ENCODE data around the gene BRINP2.

DNA sequence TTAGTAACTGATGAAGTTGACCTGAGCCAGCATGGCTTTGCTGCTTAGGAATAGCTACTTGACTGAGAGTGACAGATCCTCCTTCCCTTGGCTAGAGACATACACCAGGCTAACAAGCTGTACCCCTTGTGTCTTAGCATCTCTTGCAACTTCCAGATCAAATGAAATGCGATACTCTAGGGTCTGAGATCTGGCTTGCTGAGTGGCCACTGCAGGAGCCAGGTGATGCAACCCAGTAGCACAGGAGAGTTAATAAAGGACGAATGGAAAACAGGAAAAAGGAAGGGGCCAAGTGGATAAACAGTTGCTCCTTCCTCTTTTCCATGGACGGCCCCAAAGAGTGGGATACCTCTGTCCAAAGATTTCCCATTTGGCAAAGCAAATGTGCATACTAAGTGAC, 44.5 kb upstream of the BRINP2 start:
- TF ChIP-seq, protein P1, sequence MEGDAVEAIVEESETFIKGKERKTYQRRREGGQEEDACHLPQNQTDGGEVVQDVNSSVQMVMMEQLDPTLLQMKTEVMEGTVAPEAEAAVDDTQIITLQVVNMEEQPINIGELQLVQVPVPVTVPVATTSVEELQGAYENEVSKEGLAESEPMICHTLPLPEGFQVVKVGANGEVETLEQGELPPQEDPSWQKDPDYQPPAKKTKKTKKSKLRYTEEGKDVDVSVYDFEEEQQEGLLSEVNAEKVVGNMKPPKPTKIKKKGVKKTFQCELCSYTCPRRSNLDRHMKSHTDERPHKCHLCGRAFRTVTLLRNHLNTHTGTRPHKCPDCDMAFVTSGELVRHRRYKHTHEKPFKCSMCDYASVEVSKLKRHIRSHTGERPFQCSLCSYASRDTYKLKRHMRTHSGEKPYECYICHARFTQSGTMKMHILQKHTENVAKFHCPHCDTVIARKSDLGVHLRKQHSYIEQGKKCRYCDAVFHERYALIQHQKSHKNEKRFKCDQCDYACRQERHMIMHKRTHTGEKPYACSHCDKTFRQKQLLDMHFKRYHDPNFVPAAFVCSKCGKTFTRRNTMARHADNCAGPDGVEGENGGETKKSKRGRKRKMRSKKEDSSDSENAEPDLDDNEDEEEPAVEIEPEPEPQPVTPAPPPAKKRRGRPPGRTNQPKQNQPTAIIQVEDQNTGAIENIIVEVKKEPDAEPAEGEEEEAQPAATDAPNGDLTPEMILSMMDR (IDR thresholded peaks at IDR 0.05; ENCODE audit: low read depth, low read length, missing input control): no peak
- TF ChIP-seq YY1 (IDR thresholded peaks at IDR 0.05) (no peak), FOXA1 (IDR thresholded peaks at IDR 0.05) (no peak), RAD21 (IDR thresholded peaks at IDR 0.05) (no peak), HNF4G (IDR thresholded peaks at IDR 0.05) (no peak), SP1 (IDR thresholded peaks at IDR 0.05) (no peak), FOXA2 (IDR thresholded peaks at IDR 0.05) (no peak)
- TF ChIP-seq, protein P2, sequence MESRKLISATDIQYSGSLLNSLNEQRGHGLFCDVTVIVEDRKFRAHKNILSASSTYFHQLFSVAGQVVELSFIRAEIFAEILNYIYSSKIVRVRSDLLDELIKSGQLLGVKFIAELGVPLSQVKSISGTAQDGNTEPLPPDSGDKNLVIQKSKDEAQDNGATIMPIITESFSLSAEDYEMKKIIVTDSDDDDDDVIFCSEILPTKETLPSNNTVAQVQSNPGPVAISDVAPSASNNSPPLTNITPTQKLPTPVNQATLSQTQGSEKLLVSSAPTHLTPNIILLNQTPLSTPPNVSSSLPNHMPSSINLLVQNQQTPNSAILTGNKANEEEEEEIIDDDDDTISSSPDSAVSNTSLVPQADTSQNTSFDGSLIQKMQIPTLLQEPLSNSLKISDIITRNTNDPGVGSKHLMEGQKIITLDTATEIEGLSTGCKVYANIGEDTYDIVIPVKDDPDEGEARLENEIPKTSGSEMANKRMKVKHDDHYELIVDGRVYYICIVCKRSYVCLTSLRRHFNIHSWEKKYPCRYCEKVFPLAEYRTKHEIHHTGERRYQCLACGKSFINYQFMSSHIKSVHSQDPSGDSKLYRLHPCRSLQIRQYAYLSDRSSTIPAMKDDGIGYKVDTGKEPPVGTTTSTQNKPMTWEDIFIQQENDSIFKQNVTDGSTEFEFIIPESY (IDR thresholded peaks at IDR 0.05): no peak
- TF ChIP-seq, protein P3, sequence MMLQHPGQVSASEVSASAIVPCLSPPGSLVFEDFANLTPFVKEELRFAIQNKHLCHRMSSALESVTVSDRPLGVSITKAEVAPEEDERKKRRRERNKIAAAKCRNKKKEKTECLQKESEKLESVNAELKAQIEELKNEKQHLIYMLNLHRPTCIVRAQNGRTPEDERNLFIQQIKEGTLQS (IDR thresholded peaks at IDR 0.05): no peak
